Measurements from ENCODE around the gene OPHN1. TPM values are rescaled to one million over a fixed set of nuclear protein-coding genes. Genes with fewer than 3 reads are reported as not detected.

The OPHN1 gene
- total and polyA plus RNA-seq, 2 donors (not counting 3 experiments of a cell fraction or from before 2014, with no cell fraction given) = 3.9 to 6.7 TPM

- Histone ChIP-seq H3K9me3 (replicated peaks; ENCODE audit: control insufficient read depth, insufficient read depth, low read length) (no peaks in the 10 kb centered on the region), H3K4me2 (ENCODE audit: insufficient read depth, low read length) (no peak overlapping the region), H3K36me3 (ENCODE audit: control insufficient read depth in 2 of 2, extremely low read depth in 1 of 2, insufficient read depth in 2 of 2, low read length in 2 of 2) (no peaks in the 10 kb centered on the region), H3K4me1 (ENCODE audit: control insufficient read depth, extremely low read depth, insufficient read depth, low read length) (no peaks in the 10 kb centered on the region), H3K27ac (ENCODE audit: insufficient read depth, low read depth, low read length) (no peak overlapping the region), H4K20me1 (replicated peaks; ENCODE audit: control insufficient read depth, extremely low read depth, insufficient read depth, low read length) (no peaks in the 10 kb centered on the region), H3K79me2 (ENCODE audit: control insufficient read depth, insufficient read depth, low read length) (no peaks in the 10 kb centered on the region), H3K27me3 (ENCODE audit: control insufficient read depth in 2 of 2, insufficient read depth in 2 of 2, low read length in 2 of 2) (no peaks in the 10 kb centered on the region), H3K9me1 (replicated peaks; ENCODE audit: control insufficient read depth, extremely low read depth, insufficient read depth, low read length) (no peaks in the 10 kb centered on the region), H3K4me3 (replicated peaks in 1 of 3; ENCODE audit: insufficient read depth in 1 of 3, low read depth in 1 of 3, low read length in 3 of 3) (no peak overlapping the region), H3K9ac (replicated peaks; ENCODE audit: extremely low read depth, insufficient read depth, low read length) (no peak overlapping the region), H2AFZ (ENCODE audit: low read depth, low read length) (no peak overlapping the region)
- DNase-seq (ENCODE audit: low read depth, low spot score) (no peak), FAIRE-seq (no peak)
- BruUV-seq (replicated peaks) = no TSS peak
- ChIA-PET POLR2A (no interaction called here), CTCF (no interaction called here)
- TF ChIP-seq JUN (IDR thresholded peaks at IDR 0.05; ENCODE audit: borderline replicate concordance, insufficient read depth, insufficient read length, low read depth) = no peak
- TF ChIP-seq MYC (IDR thresholded peaks at IDR 0.05; ENCODE audit: low read depth, low read length) = no peak
- TF ChIP-seq FOS (IDR thresholded peaks at IDR 0.05; ENCODE audit: borderline replicate concordance, insufficient read depth, low read length) = no peak
- intact Hi-C loops (cut with micrococcal nuclease) = no loop called here
- dilution Hi-C loops (cut with MboI; ENCODE audit: extremely low pct_ligation_motif_present, low sequenced_read_pairs) = no loop called here
These were observed 24.1 kb downstream of the OPHN1 start for GRCh38 chrX:68409194-68409593.

GRCh38 chrX:68403522-68403921, 29.8 kb downstream of the OPHN1 start:
- ChIA-PET POLR2A (no interaction called here), CTCF (no interaction called here)
- H3K9me3 ChIP-seq (replicated peaks; ENCODE audit: control insufficient read depth, insufficient read depth, low read length) = no peaks in the 10 kb centered on the region
- no peak overlapping the region for H3K9ac ChIP-seq (replicated peaks; ENCODE audit: extremely low read depth, insufficient read depth, low read length)
- no peak overlapping the region for H3K4me2 ChIP-seq (ENCODE audit: insufficient read depth, low read length)
- TF ChIP-seq EZH2 (IDR thresholded peaks at IDR 0.05; ENCODE audit: borderline replicate concordance, low read depth, low read length, severe bottlenecking) = no peak
- no peak for TF ChIP-seq MYC (IDR thresholded peaks at IDR 0.05; ENCODE audit: low read depth, low read length)
- no peak for TF ChIP-seq POLR2A (IDR thresholded peaks at IDR 0.05; ENCODE audit: low read depth, low read length)
- TF ChIP-seq JUN (IDR thresholded peaks at IDR 0.05; ENCODE audit: borderline replicate concordance, insufficient read depth, insufficient read length, low read depth) = no peak
- no peak for TF ChIP-seq FOS (IDR thresholded peaks at IDR 0.05; ENCODE audit: borderline replicate concordance, insufficient read depth, low read length)
- TF ChIP-seq MAX (IDR thresholded peaks at IDR 0.05; ENCODE audit: insufficient read depth, insufficient read length) = no peak
- TF ChIP-seq CTCF (IDR thresholded peaks at IDR 0.05; ENCODE audit: extremely low read depth in 1 of 2, insufficient read depth in 1 of 2, low read depth in 1 of 2, low read length in 2 of 2) = no peak
- no peak for TF ChIP-seq GATA2 (IDR thresholded peaks at IDR 0.05; ENCODE audit: insufficient read depth, insufficient read length, low read depth, low read length)
- TF ChIP-seq POLR2AphosphoS5 (IDR thresholded peaks at IDR 0.05; ENCODE audit: insufficient read depth, low read depth, low read length) = no peak
- no peaks in the 10 kb centered on the region for H4K20me1 ChIP-seq (replicated peaks; ENCODE audit: control insufficient read depth, extremely low read depth, insufficient read depth, low read length)
- no peaks in the 10 kb centered on the region for H3K27me3 ChIP-seq (ENCODE audit: control insufficient read depth in 2 of 2, insufficient read depth in 2 of 2, low read length in 2 of 2)
- intact Hi-C loops (cut with micrococcal nuclease) (no loop called here), dilution Hi-C loops (cut with MboI; ENCODE audit: extremely low pct_ligation_motif_present, low sequenced_read_pairs) (no loop called here)
- FAIRE-seq (no peak), DNase-seq (ENCODE audit: low read depth, low spot score) (no peak)
- H2AFZ ChIP-seq (ENCODE audit: low read depth, low read length) = no peak overlapping the region
- H3K4me1 ChIP-seq (ENCODE audit: control insufficient read depth, extremely low read depth, insufficient read depth, low read length) = no peaks in the 10 kb centered on the region
- no peaks in the 10 kb centered on the region for H3K79me2 ChIP-seq (ENCODE audit: control insufficient read depth, insufficient read depth, low read length)
- H3K4me3 ChIP-seq (replicated peaks in 1 of 3; ENCODE audit: insufficient read depth in 1 of 3, low read depth in 1 of 3, low read length in 3 of 3) = no peak overlapping the region
- no peak overlapping the region for H3K27ac ChIP-seq (ENCODE audit: insufficient read depth, low read depth, low read length)
- no TSS peak for BruUV-seq (replicated peaks)
- H3K9me1 ChIP-seq (replicated peaks; ENCODE audit: control insufficient read depth, extremely low read depth, insufficient read depth, low read length) = no peaks in the 10 kb centered on the region
- no peaks in the 10 kb centered on the region for H3K36me3 ChIP-seq (ENCODE audit: control insufficient read depth in 2 of 2, extremely low read depth in 1 of 2, insufficient read depth in 2 of 2, low read length in 2 of 2)

Measured in endothelial cell of umbilical vein (primary cell).